SK-N-SH (cell line): Measurements from ENCODE around the gene CHRNA5. TPM values are rescaled to one million over a fixed set of nuclear protein-coding genes. Genes with fewer than 3 reads are reported as not detected.

ENCODE experiments used
- CTCF ChIA-PET: fragments of 300-600, 350-600 bp; formaldehyde crosslinking; extraction: SDS; loops from one replicate; lab custom pipeline; 2021; lab: Yijun Ruan, JAX
- POLR2A ChIA-PET: fragments of 350-600 bp; sonication (Branson Sonifier 250); formaldehyde crosslinking; extraction: SDS; loops from one replicate; lab custom pipeline; 2020; ENCODE audit warnings: antibody characterized with exemption, inconsistent platforms; lab: Yijun Ruan, JAX
- DNase-seq: peaks from one replicate; pipeline ENCODE4 v3.0.0; 2012
- H2AFZ ChIP-seq: fragments of 200-600 bp; sonication (generic); 2 replicates; pipeline ENCODE4 v1.8.1; 2016; ENCODE audit warnings: antibody characterized with exemption, mild to moderate bottlenecking, low read depth
- H3F3A ChIP-seq: fragments of 200-600 bp; sonication (generic); replicated peaks from 2 replicates; pipeline ENCODE3; 2016; ENCODE audit warnings: antibody characterized with exemption, mild to moderate bottlenecking; ENCODE audit not compliant: insufficient read depth
- H3K27ac ChIP-seq, 2 experiments: fragments of 200-500 bp in 1 of 2; fragments of 200-600 bp in 1 of 2; sonication (Bioruptor generic) in 1 of 2; sonication (generic), shearing (Covaris generic) in 1 of 2; 2 replicates each; pipeline versions ENCODE4 v1.5.1 to v1.6.1; 2014 to 2016; ENCODE audit warnings: low read depth in 2 of 2, inconsistent platforms in 1 of 2, low read length in 1 of 2, mild to moderate bottlenecking in 1 of 2, mixed read lengths in 1 of 2
- H3K27me3 ChIP-seq: fragments of 200-600 bp; sonication (generic), shearing (Covaris generic); 2 replicates; pipeline ENCODE4 v1.6.1; 2016; ENCODE audit warnings: mixed run types; ENCODE audit not compliant: insufficient read depth
- H3K36me3 ChIP-seq, 2 experiments: fragments of 200-500 bp in 1 of 2; fragments of 200-600 bp in 1 of 2; sonication (Bioruptor generic) in 1 of 2; sonication (generic) in 1 of 2; replicated peaks in 1 of 2; 2 replicates each; pipeline versions ENCODE3 to v1.5.1; 2014 to 2016; ENCODE audit warnings: low read length in 1 of 2, mild to moderate bottlenecking in 1 of 2; ENCODE audit not compliant: insufficient read depth in 2 of 2, control insufficient read depth in 1 of 2
- H3K4me1 ChIP-seq, 2 experiments: fragments of 200-500 bp in 1 of 2; fragments of 200-600 bp in 1 of 2; sonication (Bioruptor generic) in 1 of 2; sonication (generic), shearing (Covaris generic) in 1 of 2; 2 replicates each; pipeline versions ENCODE4 v1.5.1 to v1.6.1; 2014 to 2016; ENCODE audit warnings: low read depth in 1 of 2, low read length in 1 of 2, mixed run types in 1 of 2; ENCODE audit not compliant: insufficient read depth in 2 of 2, control insufficient read depth in 1 of 2
- H3K4me2 ChIP-seq: fragments of 200-600 bp; sonication (generic), shearing (Covaris generic); 2 replicates; pipeline ENCODE4 v1.6.1; 2017; ENCODE audit warnings: mixed run types
- H3K4me3 ChIP-seq, 2 experiments: fragments of 200-500 bp in 1 of 2; fragments of 200-600 bp in 1 of 2; sonication (Bioruptor generic) in 1 of 2; sonication (generic), shearing (Covaris generic) in 1 of 2; 2 replicates each; pipeline versions ENCODE4 v1.5.1 to v1.8.1; 2014 to 2016; ENCODE audit warnings: low read depth in 2 of 2, inconsistent platforms in 1 of 2, low read length in 1 of 2, mild to moderate bottlenecking in 1 of 2, mixed read lengths in 1 of 2, moderate library complexity in 1 of 2
- H3K79me2 ChIP-seq: fragments of 200-600 bp; sonication (generic); 2 replicates; pipeline ENCODE4 v1.8.1; 2017; ENCODE audit warnings: mild to moderate bottlenecking; ENCODE audit not compliant: insufficient read depth
- H3K9ac ChIP-seq: fragments of 200-600 bp; sonication (generic); 2 replicates; pipeline ENCODE4 v1.6.1; 2017; ENCODE audit warnings: mixed run types
- H3K9me2 ChIP-seq: fragments of 200-600 bp; sonication (generic); 2 replicates; pipeline ENCODE4 v1.6.1; 2017; ENCODE audit warnings: mixed run types
- H3K9me3 ChIP-seq: fragments of 200-600 bp; sonication (generic); 2 replicates; pipeline ENCODE4 v1.6.1; 2017; ENCODE audit warnings: mixed run types, mild to moderate bottlenecking, moderate library complexity
- H4K20me1 ChIP-seq: fragments of 200-600 bp; sonication (generic); 2 replicates; pipeline ENCODE4 v1.6.1; 2017; ENCODE audit warnings: mild to moderate bottlenecking, mixed run types; ENCODE audit not compliant: insufficient read depth
- CTCF ChIP-seq: fragments of 200-600 bp; sonication (generic); IDR thresholded peaks from 2 replicates; pipeline ENCODE4 v1.6.1; 2017; ENCODE audit warnings: antibody characterized with exemption, mild to moderate bottlenecking, moderate library complexity
- FOSL2 ChIP-seq: IDR thresholded peaks from 2 replicates; pipeline ENCODE4 v1.4.0; 2012; ENCODE audit warnings: low read depth, mild to moderate bottlenecking, moderate library complexity, borderline replicate concordance
- FOXM1 ChIP-seq: IDR thresholded peaks from 2 replicates; pipeline ENCODE4 v1.4.0; 2012; ENCODE audit warnings: low read depth, mild to moderate bottlenecking
- GATA2 ChIP-seq: sonication (generic); formaldehyde crosslinking; IDR thresholded peaks from 2 replicates; pipeline ENCODE4 v1.5.0; 2020; ENCODE audit warnings: mild to moderate bottlenecking, missing genetic modification reagents
- NFIC ChIP-seq: IDR thresholded peaks from 2 replicates; pipeline ENCODE4 v1.4.0; 2012; ENCODE audit warnings: borderline replicate concordance
- POLR2AphosphoS5 ChIP-seq: IDR thresholded peaks from 2 replicates; pipeline ENCODE4 v1.6.1; 2012; ENCODE audit warnings: low read depth, low read length
- RCOR1 ChIP-seq: fragments of 150-350 bp; IDR thresholded peaks from 2 replicates; pipeline ENCODE4 v1.6.1; 2017; ENCODE audit warnings: antibody characterized with exemption, low read length
- RXRA ChIP-seq: IDR thresholded peaks from 2 replicates; pipeline ENCODE4 v1.4.0; 2012; ENCODE audit warnings: low read depth, mild to moderate bottlenecking, borderline replicate concordance
- SIN3A ChIP-seq: IDR thresholded peaks from 2 replicates; pipeline ENCODE4 v1.6.1; 2012; ENCODE audit warnings: low read depth, mild to moderate bottlenecking, low read length, moderate library complexity, borderline replicate concordance
- SMC3 ChIP-seq: IDR thresholded peaks from 2 replicates; pipeline ENCODE4 v1.6.1; 2012; ENCODE audit warnings: low read depth, low read length, improper control_type of control experiment
- YY1 ChIP-seq: IDR thresholded peaks from 2 replicates; pipeline ENCODE4 v1.4.0; 2012; ENCODE audit warnings: low read depth, mild to moderate bottlenecking
- WGBS: methylation state at CpG from one replicate; pipeline ENCODE4 v1.1.6; 2017; ENCODE audit warnings: low lambda C conversion rate; 5-methylcytosine and 5-hydroxymethylcytosine counted together
- polyA plus RNA-seq, 3 experiments: library from polyadenylated mRNA; depleted of rRNA; stranded (reverse); fragments of >200 nt; gene quantifications; 2 replicates each; pipeline ENCODE4 v1.2.3, GENCODE V29; 2012
- TF ChIP-seq, protein P1 (sequence below): IDR thresholded peaks from 2 replicates; pipeline ENCODE4 v1.6.1; 2012; ENCODE audit warnings: mild to moderate bottlenecking, low read depth, low read length, moderate library complexity

CHRNA5 gene
- polyA plus RNA-seq, 1 of the 3 experiments (the other 2 are of a cell fraction), result 5.5 TPM

DNA sequence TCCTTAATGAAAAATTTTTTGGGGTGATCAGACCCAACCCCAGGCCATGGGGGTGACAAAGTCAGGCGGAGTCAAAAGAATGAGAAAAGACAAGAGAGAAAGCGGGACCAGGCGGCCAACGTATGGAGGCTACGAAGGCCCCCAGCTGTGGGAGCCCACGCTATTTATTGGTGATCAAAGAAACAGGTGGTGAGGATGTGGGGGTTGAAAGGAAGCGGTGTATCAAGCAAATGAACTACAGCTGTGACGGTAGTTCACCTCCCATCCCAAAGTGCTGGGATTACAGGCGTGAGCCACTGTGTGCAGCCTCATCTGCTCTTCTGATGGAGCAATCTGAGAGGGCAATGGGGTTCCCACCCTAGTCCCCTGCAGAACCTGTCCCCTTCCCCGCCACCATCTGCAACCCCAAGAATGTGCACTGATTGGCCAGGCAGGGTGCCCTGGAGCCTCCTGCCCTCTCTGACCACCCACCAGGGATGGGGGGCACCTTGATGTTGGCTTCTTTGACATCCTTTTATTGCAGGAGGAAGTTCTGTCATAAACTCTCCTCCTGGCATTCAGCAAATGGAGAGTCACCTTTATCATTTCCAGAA is 56.6 kb downstream of the CHRNA5 start:
- peak overlapping the region in 1 of 2 experiments; percentile 99; a peak in 1 of 4 replicates for H3K27ac ChIP-seq
- no peaks in the 10 kb centered on the region for H3K9me2 ChIP-seq
- DNase-seq, result no peak
- peaks cover 59% of the 10 kb centered on the region for H3K27me3 ChIP-seq
- no peaks in the 10 kb centered on the region for H3K79me2 ChIP-seq
- WGBS, result 89% methylated on average over 10 of the region's 10 CpGs
- POLR2A ChIA-PET, result interaction anchor here (1.0 to 4.3 kb wide), 3 partner anchors 20 to 85 kb away, joined by 3 to 28 read pairs (median 15); partner anchors contain the start of gene CHRNB4
- CTCF ChIA-PET, result interaction anchor here (1.1 to 5.3 kb wide), 4 partner anchors 9 to 86 kb away, joined by 3 to 57 read pairs (median 34); no protein-coding TSS in a partner anchor
- no peaks in the 10 kb centered on the region for H3K36me3 ChIP-seq
- TF ChIP-seq SMC3 (no peak), FOSL2 (no peak), RCOR1 (no peak), SIN3A (no peak), RXRA (no peak), CTCF (no peak), NFIC (no peak), GATA2 (CRISPR knock-in tag) (no peak), FOXM1 (no peak), YY1 (no peak), POLR2AphosphoS5 (no peak)
- TF ChIP-seq, protein P1, sequence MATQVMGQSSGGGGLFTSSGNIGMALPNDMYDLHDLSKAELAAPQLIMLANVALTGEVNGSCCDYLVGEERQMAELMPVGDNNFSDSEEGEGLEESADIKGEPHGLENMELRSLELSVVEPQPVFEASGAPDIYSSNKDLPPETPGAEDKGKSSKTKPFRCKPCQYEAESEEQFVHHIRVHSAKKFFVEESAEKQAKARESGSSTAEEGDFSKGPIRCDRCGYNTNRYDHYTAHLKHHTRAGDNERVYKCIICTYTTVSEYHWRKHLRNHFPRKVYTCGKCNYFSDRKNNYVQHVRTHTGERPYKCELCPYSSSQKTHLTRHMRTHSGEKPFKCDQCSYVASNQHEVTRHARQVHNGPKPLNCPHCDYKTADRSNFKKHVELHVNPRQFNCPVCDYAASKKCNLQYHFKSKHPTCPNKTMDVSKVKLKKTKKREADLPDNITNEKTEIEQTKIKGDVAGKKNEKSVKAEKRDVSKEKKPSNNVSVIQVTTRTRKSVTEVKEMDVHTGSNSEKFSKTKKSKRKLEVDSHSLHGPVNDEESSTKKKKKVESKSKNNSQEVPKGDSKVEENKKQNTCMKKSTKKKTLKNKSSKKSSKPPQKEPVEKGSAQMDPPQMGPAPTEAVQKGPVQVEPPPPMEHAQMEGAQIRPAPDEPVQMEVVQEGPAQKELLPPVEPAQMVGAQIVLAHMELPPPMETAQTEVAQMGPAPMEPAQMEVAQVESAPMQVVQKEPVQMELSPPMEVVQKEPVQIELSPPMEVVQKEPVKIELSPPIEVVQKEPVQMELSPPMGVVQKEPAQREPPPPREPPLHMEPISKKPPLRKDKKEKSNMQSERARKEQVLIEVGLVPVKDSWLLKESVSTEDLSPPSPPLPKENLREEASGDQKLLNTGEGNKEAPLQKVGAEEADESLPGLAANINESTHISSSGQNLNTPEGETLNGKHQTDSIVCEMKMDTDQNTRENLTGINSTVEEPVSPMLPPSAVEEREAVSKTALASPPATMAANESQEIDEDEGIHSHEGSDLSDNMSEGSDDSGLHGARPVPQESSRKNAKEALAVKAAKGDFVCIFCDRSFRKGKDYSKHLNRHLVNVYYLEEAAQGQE, result no peak
- TF ChIP-seq, all 33 proteins: peak for 0
- Histone ChIP-seq H3K4me2 (no peak overlapping the region), H2AFZ (no peak overlapping the region), H3K9ac (no peak overlapping the region), H3F3A (no peaks in the 10 kb centered on the region), H4K20me1 (peaks cover 15% of the 10 kb centered on the region), H3K9me3 (no peaks in the 10 kb centered on the region), H3K4me3 (no peak overlapping the region), H3K4me1 (peaks cover 4 to 53% of the 10 kb centered on the region in 2 experiments; a peak in 2 of 4 replicates)
